GM12873 (cell line): ENCODE results near the gene KIAA0825.

Experiments
- TF ChIP-seq, protein P1 (sequence below): IDR thresholded peaks from 2 replicates; pipeline ENCODE4 v1.5.1; 2012; ENCODE audit warnings: low read depth, mild to moderate bottlenecking, moderate library complexity, low read length, control low read depth; ENCODE audit not compliant: insufficient read depth; ENCODE audit errors: missing control alignments

KIAA0825 gene

DNA sequence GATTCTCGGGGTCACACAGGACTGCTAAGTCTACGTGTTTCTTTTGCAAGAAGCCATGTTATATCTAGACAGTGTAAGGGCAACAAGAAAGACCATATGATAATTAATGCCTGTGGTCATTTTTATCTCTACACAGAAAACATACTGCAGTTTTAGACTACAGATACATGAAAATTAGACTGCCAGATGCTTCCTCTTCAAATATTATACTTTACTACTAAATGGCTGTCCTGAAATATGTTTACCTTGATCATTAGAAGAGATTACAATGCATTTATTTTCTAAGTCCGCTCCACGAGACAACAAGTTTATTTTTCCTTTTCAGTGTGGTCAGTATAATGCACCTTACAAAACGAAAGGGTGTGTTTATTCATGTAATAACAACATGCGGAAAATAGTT lies 147.6 kb downstream of the KIAA0825 start:
- TF ChIP-seq, protein P1, sequence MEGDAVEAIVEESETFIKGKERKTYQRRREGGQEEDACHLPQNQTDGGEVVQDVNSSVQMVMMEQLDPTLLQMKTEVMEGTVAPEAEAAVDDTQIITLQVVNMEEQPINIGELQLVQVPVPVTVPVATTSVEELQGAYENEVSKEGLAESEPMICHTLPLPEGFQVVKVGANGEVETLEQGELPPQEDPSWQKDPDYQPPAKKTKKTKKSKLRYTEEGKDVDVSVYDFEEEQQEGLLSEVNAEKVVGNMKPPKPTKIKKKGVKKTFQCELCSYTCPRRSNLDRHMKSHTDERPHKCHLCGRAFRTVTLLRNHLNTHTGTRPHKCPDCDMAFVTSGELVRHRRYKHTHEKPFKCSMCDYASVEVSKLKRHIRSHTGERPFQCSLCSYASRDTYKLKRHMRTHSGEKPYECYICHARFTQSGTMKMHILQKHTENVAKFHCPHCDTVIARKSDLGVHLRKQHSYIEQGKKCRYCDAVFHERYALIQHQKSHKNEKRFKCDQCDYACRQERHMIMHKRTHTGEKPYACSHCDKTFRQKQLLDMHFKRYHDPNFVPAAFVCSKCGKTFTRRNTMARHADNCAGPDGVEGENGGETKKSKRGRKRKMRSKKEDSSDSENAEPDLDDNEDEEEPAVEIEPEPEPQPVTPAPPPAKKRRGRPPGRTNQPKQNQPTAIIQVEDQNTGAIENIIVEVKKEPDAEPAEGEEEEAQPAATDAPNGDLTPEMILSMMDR: no peak

DNA sequence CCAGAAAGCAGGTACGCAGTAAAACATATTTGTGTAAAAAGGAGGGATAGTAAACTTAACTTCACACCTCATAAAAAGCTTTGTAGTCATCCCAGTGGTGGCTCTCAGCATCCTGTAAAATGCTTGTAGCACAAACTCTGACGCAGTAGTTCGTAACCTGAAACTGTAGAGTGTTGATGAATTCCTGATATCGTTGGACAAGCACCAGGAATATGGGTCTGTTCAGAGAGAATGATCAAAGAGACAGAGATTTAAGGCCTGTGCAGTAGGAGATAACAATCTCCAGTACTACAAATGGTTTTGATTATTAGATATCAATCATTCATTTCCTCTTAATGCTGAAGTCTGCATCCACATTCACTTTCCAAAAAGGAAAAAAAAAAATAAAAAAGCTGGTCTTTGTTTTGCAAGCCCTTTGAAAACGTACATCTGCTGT lies 148.5 kb downstream of the KIAA0825 start:
- TF ChIP-seq, protein P1: no peak

- TF ChIP-seq, protein P1: no peak
Measured at GRCh38 chr5:94467954-94468930, 150.2 kb downstream of the KIAA0825 start.

- TF ChIP-seq, protein P1: no peak
Measured at GRCh38 chr5:94467346-94467953, 151.0 kb downstream of the KIAA0825 start.

DNA sequence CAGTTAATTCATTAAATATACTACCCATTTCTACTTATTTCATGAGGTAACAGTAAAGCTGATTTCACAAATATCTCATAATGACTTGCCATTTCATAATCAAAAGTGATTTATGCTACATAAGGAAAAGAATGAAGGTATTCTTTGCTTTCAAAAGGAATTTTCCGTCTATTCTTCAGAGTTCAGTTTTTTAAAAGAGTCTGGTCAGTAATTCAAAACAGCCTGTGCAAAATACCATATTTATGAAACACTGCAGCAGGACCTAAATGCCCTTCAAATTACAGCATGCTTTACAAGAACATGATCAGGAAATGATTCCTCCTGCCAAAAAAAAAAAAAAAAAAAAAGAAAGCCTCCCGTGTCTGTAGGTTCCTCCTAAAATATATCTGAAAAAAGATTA lies 154.7 kb downstream of the KIAA0825 start:
- TF ChIP-seq, protein P1: no peak

- TF ChIP-seq, protein P1: no peak
Measured at GRCh38 chr5:94461131-94461530, 157.3 kb downstream of the KIAA0825 start.

DNA sequence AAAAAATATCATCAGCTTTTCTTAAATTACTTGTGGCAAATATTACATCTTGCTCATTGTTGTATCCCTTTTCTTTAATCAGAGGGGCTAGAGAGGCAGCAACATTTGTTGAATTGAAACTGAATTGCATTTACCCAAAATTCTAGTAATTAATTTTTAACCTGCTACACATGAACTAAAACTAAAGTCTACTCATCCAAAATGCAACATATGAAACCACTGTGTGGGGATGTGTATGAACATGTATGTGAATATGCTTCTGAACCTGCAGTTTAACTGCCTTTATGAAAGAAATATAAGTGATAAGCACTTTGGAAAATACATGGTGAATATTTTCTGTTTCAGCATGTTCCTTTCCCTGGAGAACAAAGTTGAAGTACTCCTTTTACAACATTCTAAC lies 158.5 kb downstream of the KIAA0825 start:
- TF ChIP-seq, protein P1: no peak
